MCF 10A (cell line): ENCODE data around the gene GRIN1. TPM values are rescaled to one million over a fixed set of nuclear protein-coding genes. Genes with fewer than 3 reads are reported as not detected.

Source experiments
- BruUV-seq: library from RNA; stranded (reverse); fragments of 400-500 nt; replicated peaks from 2 replicates; lab custom pipeline; 2021; lab: Mats Ljungman, UMichigan
- CTCF ChIA-PET: fragments of 300-600 bp; sonication (Branson Sonifier 250); formaldehyde crosslinking; extraction: SDS; loops from one replicate; lab custom pipeline; 2021; ENCODE audit warnings: antibody characterized with exemption, inconsistent platforms; lab: Yijun Ruan, JAX
- POLR2A ChIA-PET: fragments of 300-600, 350-650 bp; sonication (Branson Sonifier 250); formaldehyde crosslinking; extraction: SDS; loops from one replicate; lab custom pipeline; 2020; ENCODE audit warnings: antibody characterized with exemption, inconsistent platforms; lab: Yijun Ruan, JAX
- DNase-seq: peaks from one replicate; pipeline ENCODE4 v3.0.0-alpha.2; 2018; ENCODE audit not compliant: unreplicated experiment
- H3K27ac Mint-ChIP-seq: one replicate; pipeline ENCODE4 v1.8.0; 2022; ENCODE audit warnings: mild to moderate bottlenecking, low read depth, mixed read lengths; ENCODE audit not compliant: unreplicated experiment
- H3K27me3 Mint-ChIP-seq: one replicate; pipeline ENCODE4 v1.8.0; 2022; ENCODE audit warnings: mixed read lengths; ENCODE audit not compliant: insufficient read depth, unreplicated experiment
- H3K36me3 Mint-ChIP-seq: one replicate; pipeline ENCODE4 v1.8.0; 2022; ENCODE audit warnings: mild to moderate bottlenecking, moderate library complexity, mixed read lengths; ENCODE audit not compliant: insufficient read depth, unreplicated experiment
- H3K4me1 Mint-ChIP-seq: one replicate; pipeline ENCODE4 v1.8.0; 2022; ENCODE audit warnings: mixed read lengths; ENCODE audit not compliant: insufficient read depth, unreplicated experiment
- H3K4me3 Mint-ChIP-seq: one replicate; pipeline ENCODE4 v1.8.0; 2022; ENCODE audit warnings: mild to moderate bottlenecking, moderate library complexity, mixed read lengths; ENCODE audit not compliant: unreplicated experiment
- H3K9me3 Mint-ChIP-seq: one replicate; pipeline ENCODE4 v1.8.0; 2022; ENCODE audit warnings: mixed read lengths; ENCODE audit not compliant: unreplicated experiment
- CTCF ChIP-seq: fragments of 200-600 bp; IDR thresholded peaks from one replicate; pipeline ENCODE4 v1.8.0; 2022; ENCODE audit warnings: antibody characterized with exemption, mild to moderate bottlenecking; ENCODE audit not compliant: unreplicated experiment
- intact Hi-C: fragments of 100-400 bp; cut with micrococcal nuclease; formaldehyde crosslinking; loops from 2 replicates; pipeline ENCODE4 v1.14.1; 2022
- total RNA-seq: library from RNA; stranded (reverse); gene quantifications from 2 replicates; pipeline ENCODE4 v1.2.3, GENCODE V29; 2022

The GRIN1 gene
- total RNA-seq, 1 experiment from 2014 or later = 1.4 TPM

- Mint-ChIP-seq H3K27ac (no peak overlapping the region), H3K36me3 (no peaks in the 10 kb centered on the region), H3K27me3 (peaks cover 15% of the 10 kb centered on the region), H3K4me1 (no peaks in the 10 kb centered on the region), H3K9me3 (no peaks in the 10 kb centered on the region), H3K4me3 (no peak overlapping the region)
- no peak for TF ChIP-seq CTCF
- ChIA-PET POLR2A (no interaction called here), CTCF (interaction anchor here (0.6 to 0.7 kb wide), 2 partner anchors 10 to 195 kb away, joined by 3 to 5 read pairs; no protein-coding TSS in a partner anchor)
- intact Hi-C loops = no loop called here
- BruUV-seq = no TSS peak
- DNase-seq = no peak
Measured at GRCh38 chr9:137143459-137143858, 4.5 kb downstream of the GRIN1 start.

GRCh38 chr9:137145731-137146526 is 7.0 kb downstream of the GRIN1 start:
- TF ChIP-seq CTCF = no peak
- H3K27ac Mint-ChIP-seq = no peak overlapping the region
- CTCF ChIA-PET = no interaction called here
- DNase-seq = no peak
- no TSS peak for BruUV-seq
- no peaks in the 10 kb centered on the region for H3K4me1 Mint-ChIP-seq
- no peak overlapping the region for H3K4me3 Mint-ChIP-seq
- no peaks in the 10 kb centered on the region for H3K36me3 Mint-ChIP-seq
- POLR2A ChIA-PET = interaction anchor here (0.5 kb wide), 1 partner anchor 15 kb away, joined by 3 read pairs; no protein-coding TSS in a partner anchor
- intact Hi-C loops = no loop called here
- peaks cover 14% of the 10 kb centered on the region for H3K27me3 Mint-ChIP-seq
- H3K9me3 Mint-ChIP-seq = no peaks in the 10 kb centered on the region

DNA sequence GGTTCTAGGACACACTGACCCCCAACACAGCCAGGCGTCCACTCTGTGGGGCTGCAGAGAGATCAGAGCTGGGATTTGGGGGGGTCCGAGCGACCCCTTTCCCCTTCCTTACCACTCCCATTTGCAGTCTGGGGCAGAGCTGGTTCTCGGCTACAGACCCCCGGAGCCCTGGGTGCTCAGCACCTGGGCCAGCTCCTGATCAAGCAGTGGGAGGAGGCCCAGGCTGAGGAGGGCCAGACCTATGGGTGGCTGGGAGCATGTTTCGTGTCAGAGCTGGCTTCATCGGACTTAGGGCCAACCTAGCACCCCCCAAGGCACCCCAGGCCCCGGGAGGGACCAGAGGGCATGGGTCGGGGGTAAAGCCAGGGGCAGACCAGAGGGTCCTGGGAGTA is 7.6 kb downstream of the GRIN1 start:
- Mint-ChIP-seq H3K27ac (no peak overlapping the region), H3K36me3 (no peaks in the 10 kb centered on the region), H3K27me3 (peaks cover 14% of the 10 kb centered on the region), H3K9me3 (no peaks in the 10 kb centered on the region), H3K4me3 (no peak overlapping the region), H3K4me1 (no peaks in the 10 kb centered on the region)
- POLR2A ChIA-PET = interaction anchor here (0.5 kb wide), 1 partner anchor 16 kb away, joined by 3 read pairs; no protein-coding TSS in a partner anchor
- CTCF ChIA-PET = no interaction called here
- intact Hi-C loops = no loop called here
- DNase-seq = no peak
- BruUV-seq = no TSS peak
- no peak for TF ChIP-seq CTCF

GRCh38 chr9:137147091-137147792 is 8.3 kb downstream of the GRIN1 start:
- Mint-ChIP-seq H3K27me3 (peaks cover 6% of the 10 kb centered on the region), H3K27ac (no peak overlapping the region), H3K9me3 (no peaks in the 10 kb centered on the region), H3K36me3 (no peaks in the 10 kb centered on the region), H3K4me3 (no peak overlapping the region), H3K4me1 (no peaks in the 10 kb centered on the region)
- DNase-seq = no peak
- intact Hi-C loops = no loop called here
- ChIA-PET CTCF (interaction anchor here (0.5 kb wide), 1 partner anchor 24 kb away, joined by 3 read pairs; no protein-coding TSS in a partner anchor), POLR2A (no interaction called here)
- no TSS peak for BruUV-seq
- no peak for TF ChIP-seq CTCF
